HG02840 (cell line): Measurements from ENCODE around the gene DHX8.

ENCODE experiments used
- ATAC-seq: cut with Tn5 transposase; IDR thresholded peaks from one replicate; pipeline ENCODE4 v1.9.1; 2021; ENCODE audit warnings: mild to moderate bottlenecking, moderate library complexity, moderate number of reproducible peaks; ENCODE audit not compliant: unreplicated experiment, low FRiP score

DHX8 gene

GRCh38 chr17:43517615-43518386 is 34.0 kb downstream of the DHX8 start:
- ATAC-seq, result peak; percentile 55

DNA sequence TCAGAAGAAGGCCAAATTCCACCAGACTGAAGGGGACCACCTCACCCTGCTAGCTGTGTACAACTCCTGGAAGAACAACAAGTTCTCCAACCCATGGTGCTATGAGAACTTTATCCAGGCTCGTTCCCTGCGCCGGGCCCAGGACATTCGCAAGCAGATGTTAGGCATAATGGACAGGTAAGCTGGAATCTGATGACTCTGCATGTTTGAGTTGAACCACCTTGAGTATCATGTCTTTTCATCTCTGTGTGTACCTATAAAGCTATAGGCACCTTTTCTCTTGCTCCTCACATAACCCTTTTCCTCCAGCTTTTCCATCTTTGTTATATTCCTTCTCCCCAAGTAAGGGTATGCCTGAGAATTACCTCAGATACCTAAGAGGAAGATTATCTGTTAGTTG is 37.6 kb downstream of the DHX8 start:
- ATAC-seq, result no peak

DNA sequence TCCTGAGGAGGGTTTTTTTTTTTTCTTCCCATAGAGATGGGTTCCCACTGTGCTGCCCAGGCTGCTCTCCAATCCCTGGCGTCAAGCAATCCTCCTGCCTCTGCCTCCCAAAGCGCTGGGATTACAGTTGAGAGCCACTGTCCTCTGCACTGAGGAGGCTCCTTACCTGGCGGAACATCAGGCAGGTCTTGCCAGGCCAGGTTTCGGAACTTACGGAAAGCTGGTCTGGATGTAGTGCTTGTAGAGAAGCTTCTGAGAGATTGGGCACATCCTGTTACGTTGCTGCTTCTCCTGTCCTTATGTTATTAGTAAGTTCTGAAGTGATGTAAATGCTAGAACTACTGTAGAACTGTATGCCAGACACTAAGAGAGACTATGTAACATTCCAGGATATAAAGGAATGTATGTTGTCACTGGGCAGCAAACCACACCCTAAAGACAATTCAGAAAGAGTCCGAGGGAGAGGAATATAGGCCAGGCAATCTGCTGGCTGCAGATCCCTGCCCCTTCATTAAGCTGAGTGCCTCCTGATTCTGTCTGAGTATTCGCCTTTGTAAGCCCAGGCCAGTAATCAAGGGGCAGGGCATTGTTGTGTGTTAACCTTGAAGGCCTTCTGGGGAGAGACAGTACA is 41.3 kb downstream of the DHX8 start:
- no peak for ATAC-seq

GRCh38 chr17:43526886-43527648 is 43.3 kb downstream of the DHX8 start:
- ATAC-seq, result no peak

DNA sequence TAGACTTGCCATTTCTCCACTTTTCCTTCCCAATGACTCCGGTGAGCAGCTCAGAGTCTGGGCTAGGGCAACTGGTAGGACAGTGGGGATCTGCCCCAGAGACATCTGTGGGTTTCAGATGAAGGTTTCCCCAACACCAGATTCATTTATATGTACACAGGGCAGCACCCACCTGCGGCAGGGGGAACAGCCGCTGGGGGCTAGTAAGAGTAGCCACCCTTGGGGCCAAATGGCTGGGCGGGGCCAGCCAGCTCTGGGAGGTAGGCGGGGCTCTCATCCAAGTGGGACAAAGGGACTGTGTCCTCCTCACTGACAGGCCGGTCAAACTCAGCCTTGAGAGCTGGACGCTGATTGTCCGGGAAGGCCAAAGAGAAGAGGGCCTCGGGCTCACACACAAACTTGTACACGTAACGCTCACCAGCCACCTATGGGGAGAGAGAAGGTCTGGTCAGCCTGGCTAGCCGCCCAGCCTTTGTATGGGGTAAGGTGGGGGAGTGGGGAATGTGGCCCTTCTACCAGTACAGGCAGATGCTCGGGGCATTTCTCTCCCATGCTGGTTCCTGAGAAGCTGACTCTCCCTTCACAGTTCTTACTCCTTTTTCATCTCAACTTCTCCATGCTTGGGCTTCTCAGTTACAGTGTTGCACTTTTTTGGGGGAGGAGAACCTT is 44.7 kb downstream of the DHX8 start:
- ATAC-seq, result no peak

DNA sequence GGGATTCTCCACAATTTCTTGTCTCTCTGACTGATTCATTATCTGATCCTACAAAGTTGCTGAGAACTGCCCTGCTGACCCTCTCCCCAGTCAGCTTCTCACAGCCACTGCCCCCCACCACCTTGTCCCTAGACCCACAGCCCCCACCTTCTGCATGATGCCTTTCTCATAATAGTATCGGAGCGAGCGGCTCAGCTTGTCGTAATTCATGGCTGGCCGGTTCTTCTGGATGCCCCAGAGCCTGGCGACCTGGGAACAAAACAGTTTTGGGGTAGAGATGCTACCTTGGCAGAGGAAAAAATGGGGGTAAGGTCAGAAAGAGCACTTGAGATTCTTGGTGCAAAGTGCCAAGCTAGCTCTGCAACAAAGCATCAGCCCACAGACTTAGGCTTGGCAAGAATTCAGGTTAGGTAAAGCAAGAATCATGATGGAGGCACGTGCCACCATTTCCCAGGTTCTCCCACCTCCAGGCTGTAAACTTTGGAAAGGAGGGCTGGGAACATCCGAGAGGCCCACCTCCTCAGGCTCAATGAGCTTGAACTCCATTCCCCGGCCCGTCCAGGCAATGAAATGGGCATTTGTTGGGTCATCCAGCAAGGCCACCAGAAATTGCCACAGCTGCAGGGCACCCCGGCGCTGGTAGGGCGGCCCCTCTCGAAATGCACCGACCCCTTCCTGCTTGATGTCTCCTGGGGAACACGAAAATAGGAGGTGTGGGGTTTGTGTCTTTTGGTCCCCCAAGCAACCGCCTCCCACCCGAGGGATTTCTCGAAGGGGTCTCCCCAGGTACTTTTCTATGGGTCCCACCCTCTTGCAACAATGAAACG is 45.4 kb downstream of the DHX8 start:
- no peak for ATAC-seq

- ATAC-seq, result no peak
Measured at GRCh38 chr17:43529947-43530287, 46.1 kb downstream of the DHX8 start.

GRCh38 chr17:43530288-43531081 is 46.7 kb downstream of the DHX8 start:
- no peak for ATAC-seq

DNA sequence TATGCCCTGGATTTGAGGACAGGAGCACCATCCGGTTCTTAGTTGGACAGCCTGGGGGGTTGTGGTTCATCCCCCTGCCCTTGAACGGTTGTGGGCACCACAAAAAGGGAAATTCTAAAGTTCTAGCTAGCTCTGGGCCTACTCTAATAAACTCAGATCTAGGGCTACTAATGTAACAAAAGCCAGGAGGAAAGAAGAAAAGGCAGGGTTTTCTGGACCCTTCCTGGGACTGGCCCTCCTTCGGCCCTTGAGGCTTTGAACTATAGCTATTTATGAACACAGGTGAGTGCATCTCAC is 47.3 kb downstream of the DHX8 start:
- ATAC-seq, result no peak

DNA sequence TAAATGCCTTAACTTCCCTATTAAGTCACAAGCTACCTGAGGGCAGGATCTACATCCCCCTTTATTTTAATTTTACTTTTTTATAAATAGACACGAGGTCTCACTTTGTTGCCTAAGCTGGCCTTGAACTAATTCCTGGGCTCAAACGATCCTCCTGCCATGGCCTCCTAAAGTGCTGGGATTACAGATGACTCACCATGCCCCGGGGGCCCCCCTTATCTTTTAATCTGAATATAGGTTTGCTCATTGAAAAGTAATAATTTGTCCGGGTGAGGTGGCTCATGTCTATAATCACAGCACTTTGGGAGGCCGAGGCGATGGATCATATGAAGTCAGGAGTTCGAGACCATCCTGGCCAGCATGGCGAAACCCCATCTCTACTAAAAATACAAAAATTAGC is 48.2 kb downstream of the DHX8 start:
- ATAC-seq, result no peak

- no peak for ATAC-seq
Measured at GRCh38 chr17:43532581-43532980, 48.8 kb downstream of the DHX8 start.

DNA sequence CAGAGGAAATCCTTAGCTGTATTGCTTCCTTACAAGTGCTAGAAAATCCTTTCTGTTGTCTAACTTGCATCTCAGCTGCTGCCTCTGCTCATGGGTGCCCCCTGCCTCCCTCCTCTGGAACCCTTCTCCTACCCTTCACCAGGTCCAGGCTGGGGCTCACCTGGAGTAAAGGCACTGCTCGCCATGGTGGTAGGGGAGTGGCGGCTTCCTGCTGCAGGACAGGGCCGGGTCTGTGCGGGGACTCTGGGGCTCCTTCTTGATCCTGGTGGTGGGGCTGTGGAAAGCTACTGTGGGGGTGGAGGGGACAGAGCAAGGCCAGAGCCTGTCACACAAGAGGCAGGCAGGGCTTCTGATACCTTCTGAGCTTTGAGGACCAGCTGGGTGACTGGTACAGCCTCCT is 49.9 kb downstream of the DHX8 start:
- no peak for ATAC-seq

DNA sequence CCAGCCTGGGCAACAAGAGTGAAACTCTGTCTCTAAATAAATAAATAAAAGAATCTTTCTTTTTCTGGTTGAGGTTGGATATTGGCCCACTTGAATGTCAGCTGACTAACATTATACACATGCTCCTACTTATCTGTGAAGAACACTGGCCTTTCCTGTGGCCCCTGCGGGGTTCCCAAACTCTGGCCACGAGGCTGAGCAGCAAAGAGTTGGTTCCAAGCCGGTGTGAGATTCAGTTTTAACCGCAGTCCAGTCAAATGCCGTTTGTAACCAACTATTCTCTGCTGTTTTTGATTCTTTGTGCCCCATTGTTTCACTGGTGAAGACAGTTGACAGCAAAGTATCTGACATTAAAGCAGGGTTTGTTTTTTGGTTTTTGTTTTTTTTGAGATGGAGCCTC is 51.1 kb downstream of the DHX8 start:
- no peak for ATAC-seq

DNA sequence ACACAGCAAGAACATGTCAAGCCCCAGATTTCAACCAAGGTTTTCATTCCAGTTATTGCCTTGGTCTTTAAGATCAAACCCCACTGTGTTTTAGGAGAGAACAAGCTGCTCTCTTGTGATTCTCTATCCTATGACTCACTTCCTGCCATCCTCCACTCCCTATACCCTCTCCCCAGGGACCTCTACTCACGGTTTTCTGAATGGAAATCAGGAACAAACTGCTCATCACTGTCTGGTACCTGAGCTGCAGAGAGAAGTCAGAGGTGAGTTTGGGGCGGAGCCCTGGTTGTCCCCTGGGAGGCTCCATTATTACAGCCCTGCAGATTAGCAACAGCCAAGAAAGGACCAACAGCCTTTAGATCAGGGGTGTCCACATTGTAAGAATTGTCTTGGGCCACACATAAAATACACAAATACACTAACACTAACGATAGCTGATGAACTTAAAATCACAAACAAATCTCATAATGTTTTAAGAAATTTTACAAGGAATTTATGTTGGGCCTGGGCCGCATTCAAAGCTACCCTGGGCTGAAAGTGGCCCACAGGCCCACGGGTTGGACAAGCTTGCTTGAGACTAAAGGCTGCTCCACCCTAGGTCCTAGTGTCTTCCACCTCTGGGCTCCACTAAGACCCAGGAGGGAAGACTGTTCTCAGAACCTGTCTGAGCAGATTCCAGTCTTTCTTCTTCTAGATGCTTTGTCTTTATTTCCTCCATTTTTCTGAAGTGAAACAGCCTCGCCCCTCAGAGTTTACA is 52.6 kb downstream of the DHX8 start:
- no peak for ATAC-seq

DNA sequence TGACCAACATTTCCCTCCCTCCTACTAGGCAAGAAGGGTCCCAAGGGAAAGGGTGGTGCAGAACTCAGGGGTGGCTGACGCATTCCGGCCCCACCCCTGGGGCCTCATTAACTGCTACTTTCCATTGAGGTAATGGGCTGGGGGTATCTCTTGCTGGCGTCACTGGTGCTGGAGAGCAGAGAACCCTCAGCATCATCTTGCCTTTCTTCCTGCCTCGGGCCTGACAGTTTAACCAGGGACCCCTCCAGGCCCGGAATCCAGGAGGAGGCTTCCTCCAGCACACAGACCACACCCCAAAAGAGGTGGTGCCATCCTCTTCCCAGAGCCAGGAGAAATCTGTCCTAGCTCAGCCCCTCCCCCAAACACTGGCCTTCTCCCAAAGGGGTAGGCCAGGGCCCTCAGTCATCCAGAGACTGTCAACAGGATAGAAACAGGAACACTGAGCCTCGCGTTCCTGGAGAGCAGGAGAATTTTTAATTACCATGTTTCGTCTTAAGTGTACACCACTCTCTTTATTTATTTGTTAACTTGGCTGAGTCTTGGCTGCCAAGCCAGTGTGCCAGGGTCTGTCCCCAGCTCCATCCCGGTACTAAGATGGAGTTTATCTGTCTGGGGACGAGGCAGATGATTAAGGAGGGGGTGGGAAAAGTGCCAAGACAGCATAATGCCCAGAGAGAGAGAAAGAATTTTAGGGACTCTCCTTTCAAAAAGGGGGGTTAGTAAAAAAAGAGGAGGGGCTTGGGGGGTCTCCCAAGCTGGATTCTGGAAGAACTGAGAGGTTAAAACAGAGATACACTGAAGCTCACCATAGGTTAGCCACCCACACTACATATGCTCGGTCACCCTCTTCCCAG is 57.3 kb downstream of the DHX8 start:
- no peak for ATAC-seq

- no peak for ATAC-seq
Measured at GRCh38 chr17:43542859-43543258, 59.1 kb downstream of the DHX8 start.

- ATAC-seq, result no peak
Measured at GRCh38 chr17:43543300-43543699, 59.5 kb downstream of the DHX8 start.
